Panc1 (cell line): ENCODE data around the gene FSHR.

Source experiments
- POLR2AphosphoS5 ChIP-seq: IDR thresholded peaks from 2 replicates; pipeline ENCODE4 v1.6.1; 2012; ENCODE audit warnings: mild to moderate bottlenecking, low read depth, low read length, moderate library complexity
- SIN3A ChIP-seq: IDR thresholded peaks from 2 replicates; pipeline ENCODE4 v1.6.1; 2012; ENCODE audit warnings: low read depth, mild to moderate bottlenecking, low read length, moderate library complexity, borderline replicate concordance; ENCODE audit not compliant: insufficient read depth

- TF ChIP-seq POLR2AphosphoS5 (no peak), SIN3A (no peak)
These were observed 162.7 kb downstream of the FSHR start for GRCh38 chr2:48991415-48992131.
